SK-N-SH treated with all-trans-retinoic acid at 6 μM for 48 hours (cell line): ENCODE results near the gene DNER.

Experiments used
- ATAC-seq: fragments of 200-7000 bp; cut with Tn5 transposase; 3 replicates; pipeline ENCODE4 v1.9.1; 2020; ENCODE audit warnings: mild to moderate bottlenecking, moderate library complexity
- ARNTL ChIP-seq: fragments of 450-650 bp; formaldehyde crosslinking; IDR thresholded peaks from 2 replicates; pipeline ENCODE4 v1.5.0; 2020; ENCODE audit warnings: low read depth, mild to moderate bottlenecking, moderate library complexity, borderline replicate concordance
- BACH2 ChIP-seq: fragments of 250-450 bp; sonication (Bioruptor Pico); IDR thresholded peaks from 2 replicates; pipeline ENCODE4 v1.9.0; 2021; ENCODE audit warnings: mild to moderate bottlenecking, borderline replicate concordance
- CSDC2 ChIP-seq: fragments of 250-450 bp; sonication (Bioruptor Pico); IDR thresholded peaks from 2 replicates; pipeline ENCODE4 v1.5.0; 2020; ENCODE audit warnings: mild to moderate bottlenecking, moderate library complexity
- ESRRG ChIP-seq: fragments of 250-450 bp; sonication (Bioruptor Pico); IDR thresholded peaks from 2 replicates; pipeline ENCODE4 v1.6.1; 2021; ENCODE audit warnings: mild to moderate bottlenecking
- ISL1 ChIP-seq: fragments of 250-450 bp; sonication (Bioruptor Pico); IDR thresholded peaks from 2 replicates; pipeline ENCODE4 v2.1.2; 2022; ENCODE audit warnings: mild to moderate bottlenecking, moderate library complexity
- OSR1 ChIP-seq: fragments of 250-450 bp; sonication (Bioruptor Pico); IDR thresholded peaks from 2 replicates; pipeline ENCODE4 v1.8.0; 2022; ENCODE audit warnings: moderate library complexity, mild to moderate bottlenecking, inconsistent platforms
- PPARA ChIP-seq: fragments of 250-450 bp; sonication (Bioruptor Pico); IDR thresholded peaks from 2 replicates; pipeline ENCODE4 v1.5.0; 2020; ENCODE audit warnings: mild to moderate bottlenecking, borderline replicate concordance
- RARB ChIP-seq: fragments of 250-450 bp; sonication (Bioruptor Pico); IDR thresholded peaks from 2 replicates; pipeline ENCODE4 v1.8.0; 2021; ENCODE audit warnings: mild to moderate bottlenecking, moderate library complexity
- SNAI2 ChIP-seq: fragments of 250-450 bp; sonication (Bioruptor Pico); IDR thresholded peaks from 2 replicates; pipeline ENCODE4 v1.5.0; 2020; ENCODE audit warnings: mild to moderate bottlenecking, moderate library complexity
- TCF4 ChIP-seq: fragments of 250-450 bp; sonication (Bioruptor Pico); IDR thresholded peaks from 2 replicates; pipeline ENCODE4 v1.8.0; 2021; ENCODE audit warnings: mild to moderate bottlenecking, moderate library complexity, borderline replicate concordance
- TOX ChIP-seq: fragments of 250-450 bp; sonication (Bioruptor Pico); IDR thresholded peaks from 2 replicates; pipeline ENCODE4 v1.8.0; 2021; ENCODE audit warnings: mild to moderate bottlenecking, moderate library complexity, borderline replicate concordance
- ZC3H10 ChIP-seq: fragments of 250-450 bp; sonication (Bioruptor Pico); IDR thresholded peaks from 2 replicates; pipeline ENCODE4 v1.5.1; 2021; ENCODE audit warnings: mild to moderate bottlenecking, moderate library complexity
- ZFP3 ChIP-seq: fragments of 250-450 bp; sonication (Bioruptor Pico); IDR thresholded peaks from 2 replicates; pipeline ENCODE4 v1.5.0; 2020; ENCODE audit warnings: mild to moderate bottlenecking, moderate library complexity
- ZFP30 ChIP-seq: fragments of 450-650 bp; formaldehyde crosslinking; IDR thresholded peaks from 2 replicates; pipeline ENCODE4 v1.5.0; 2022; ENCODE audit warnings: mild to moderate bottlenecking, moderate library complexity
- ZNF565 ChIP-seq: fragments of 450-650 bp; formaldehyde crosslinking; conservative IDR thresholded peaks from 2 replicates; pipeline ENCODE4 v1.5.0; 2020; ENCODE audit warnings: low read depth, mild to moderate bottlenecking, moderate library complexity
- ZNF70 ChIP-seq: fragments of 450-650 bp; formaldehyde crosslinking; IDR thresholded peaks from 2 replicates; pipeline ENCODE4 v1.5.0; 2020; ENCODE audit warnings: mild to moderate bottlenecking, moderate library complexity
- ZNF8 ChIP-seq: fragments of 450-650 bp; formaldehyde crosslinking; IDR thresholded peaks from 2 replicates; pipeline ENCODE4 v1.5.0; 2020; ENCODE audit warnings: mild to moderate bottlenecking, moderate library complexity
- TF ChIP-seq, protein P1 (sequence below): fragments of 250-450 bp; sonication (Bioruptor Pico); IDR thresholded peaks from 2 replicates; pipeline ENCODE4 v1.8.0; 2020; ENCODE audit warnings: mild to moderate bottlenecking, moderate library complexity, borderline replicate concordance
- TF ChIP-seq, protein P2 (sequence below): fragments of 250-450 bp; sonication (Bioruptor Pico); IDR thresholded peaks from 2 replicates; pipeline ENCODE4 v1.5.1; 2021; ENCODE audit warnings: mild to moderate bottlenecking, moderate library complexity
- TF ChIP-seq, protein P3 (sequence below): fragments of 250-450 bp; sonication (Bioruptor Pico); IDR thresholded peaks from 2 replicates; pipeline ENCODE4 v1.8.0; 2021; ENCODE audit warnings: low read depth, mild to moderate bottlenecking, moderate library complexity, borderline replicate concordance
- TF ChIP-seq, protein P4 (sequence below): fragments of 250-450 bp; sonication (Bioruptor Pico); IDR thresholded peaks from 2 replicates; pipeline ENCODE4 v1.5.1; 2020; ENCODE audit warnings: low read depth, mild to moderate bottlenecking, moderate library complexity

The DNER gene

DNA sequence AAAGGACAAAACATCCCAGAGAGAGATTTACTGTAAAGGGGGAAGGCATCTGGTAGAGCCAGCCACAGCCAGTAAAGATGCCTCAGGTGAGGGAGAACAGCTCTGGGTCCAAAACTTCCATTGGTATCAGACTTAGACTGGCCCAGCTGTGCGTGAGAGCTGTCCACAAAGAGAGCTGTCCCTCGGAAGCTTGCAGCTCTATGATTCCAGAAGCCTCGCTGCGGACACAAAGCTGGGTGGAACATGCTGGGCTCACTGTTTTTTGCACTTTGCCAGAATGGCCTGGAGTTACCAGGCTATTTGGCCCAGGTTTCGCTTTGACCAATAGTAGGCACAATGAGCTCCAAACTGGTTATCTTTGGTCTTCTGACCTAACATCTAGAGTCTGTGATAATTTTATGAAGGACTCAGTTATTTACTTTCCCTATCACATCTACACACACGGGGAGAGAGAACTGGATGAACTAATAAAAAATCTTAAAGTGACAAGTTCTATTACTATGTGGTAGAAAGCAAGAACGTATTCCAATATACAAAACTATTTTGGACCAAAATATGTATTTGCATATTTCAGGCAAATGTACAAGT lies 101.9 kb downstream of the DNER start (continued):
- TF ChIP-seq RARB (CRISPR knock-in tag) (no peak), TCF4 (CRISPR knock-in tag) (no peak), ISL1 (CRISPR knock-in tag) (no peak), ZNF565 (CRISPR knock-in tag) (no peak), BACH2 (CRISPR knock-in tag) (no peak), OSR1 (no peak)
- TF ChIP-seq, all 23 proteins: peak for 0

DNA sequence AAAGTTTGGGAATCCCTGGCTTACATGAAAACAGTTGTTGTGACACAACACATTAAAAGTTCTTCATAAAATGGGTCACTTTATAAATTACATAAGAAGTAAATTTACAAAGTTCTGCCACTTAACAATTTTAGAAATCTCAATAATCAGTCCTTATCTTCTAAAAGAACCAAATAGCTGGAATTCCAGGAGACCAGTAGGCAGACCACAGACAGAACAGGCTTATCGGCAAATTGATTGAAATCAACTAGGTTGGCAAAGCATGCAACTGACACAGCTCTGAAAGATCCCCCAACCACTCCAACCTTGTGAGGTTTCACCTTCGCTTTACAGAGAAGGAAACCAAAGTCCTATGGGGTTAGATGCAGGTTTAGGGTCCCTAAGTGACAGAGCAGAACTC lies 103.0 kb downstream of the DNER start:
- no peak for ATAC-seq
- TF ChIP-seq, protein P1, sequence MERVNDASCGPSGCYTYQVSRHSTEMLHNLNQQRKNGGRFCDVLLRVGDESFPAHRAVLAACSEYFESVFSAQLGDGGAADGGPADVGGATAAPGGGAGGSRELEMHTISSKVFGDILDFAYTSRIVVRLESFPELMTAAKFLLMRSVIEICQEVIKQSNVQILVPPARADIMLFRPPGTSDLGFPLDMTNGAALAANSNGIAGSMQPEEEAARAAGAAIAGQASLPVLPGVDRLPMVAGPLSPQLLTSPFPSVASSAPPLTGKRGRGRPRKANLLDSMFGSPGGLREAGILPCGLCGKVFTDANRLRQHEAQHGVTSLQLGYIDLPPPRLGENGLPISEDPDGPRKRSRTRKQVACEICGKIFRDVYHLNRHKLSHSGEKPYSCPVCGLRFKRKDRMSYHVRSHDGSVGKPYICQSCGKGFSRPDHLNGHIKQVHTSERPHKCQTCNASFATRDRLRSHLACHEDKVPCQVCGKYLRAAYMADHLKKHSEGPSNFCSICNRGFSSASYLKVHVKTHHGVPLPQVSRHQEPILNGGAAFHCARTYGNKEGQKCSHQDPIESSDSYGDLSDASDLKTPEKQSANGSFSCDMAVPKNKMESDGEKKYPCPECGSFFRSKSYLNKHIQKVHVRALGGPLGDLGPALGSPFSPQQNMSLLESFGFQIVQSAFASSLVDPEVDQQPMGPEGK (CRISPR knock-in tag), result no peak
- TF ChIP-seq ISL1 (CRISPR knock-in tag), result peak; percentile 66

DNA sequence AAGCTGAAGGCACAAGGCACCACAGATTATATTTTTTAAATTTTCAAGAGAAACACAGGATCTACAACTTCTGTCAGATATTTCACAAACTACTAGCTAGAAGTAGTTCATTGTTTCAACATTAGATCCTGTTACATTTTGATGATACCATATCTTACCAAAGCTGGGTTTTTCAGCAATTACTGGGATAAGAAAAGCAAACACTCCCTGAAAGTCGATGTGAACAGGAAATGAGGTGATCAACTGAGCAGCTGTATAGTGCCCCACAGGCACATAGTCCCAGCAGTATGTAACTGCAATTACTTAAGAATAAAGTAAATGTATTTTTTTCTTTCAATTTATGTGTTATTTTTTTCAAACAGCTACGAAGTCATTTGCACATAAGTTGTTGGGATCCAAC lies 103.5 kb downstream of the DNER start:
- ATAC-seq, result no peak

DNA sequence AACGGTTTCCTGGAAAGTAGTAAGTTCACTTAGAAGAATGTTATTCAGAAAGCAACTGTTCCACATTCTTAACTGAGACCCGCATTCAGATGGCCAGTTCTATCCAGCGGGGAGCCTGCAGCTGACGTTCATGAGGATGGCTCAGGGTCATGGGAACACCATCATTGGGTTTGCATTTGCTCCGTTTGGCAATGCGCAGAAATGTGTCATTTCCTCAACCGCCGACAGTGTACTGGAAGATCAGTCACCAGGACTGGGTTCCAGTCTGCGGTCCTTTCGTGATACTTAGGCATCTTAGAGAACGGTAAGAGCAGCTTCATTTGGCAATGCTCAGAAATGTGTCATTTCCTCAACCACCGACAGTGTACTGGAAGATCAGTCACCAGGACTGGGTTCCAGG lies 104.0 kb downstream of the DNER start:
- no peak for ATAC-seq
- TF ChIP-seq ESRRG (no peak), ZC3H10 (CRISPR knock-in tag) (no peak), CSDC2 (CRISPR knock-in tag) (no peak), ZNF8 (CRISPR knock-in tag) (no peak), ZFP30 (CRISPR knock-in tag) (no peak), ARNTL (CRISPR knock-in tag) (no peak), ZNF70 (CRISPR knock-in tag) (no peak), RARB (CRISPR knock-in tag) (no peak), PPARA (no peak), ZNF565 (CRISPR knock-in tag) (no peak), SNAI2 (no peak), ZFP3 (CRISPR knock-in tag) (no peak), ISL1 (CRISPR knock-in tag) (no peak), TOX (CRISPR knock-in tag) (no peak)
- TF ChIP-seq, protein P2, sequence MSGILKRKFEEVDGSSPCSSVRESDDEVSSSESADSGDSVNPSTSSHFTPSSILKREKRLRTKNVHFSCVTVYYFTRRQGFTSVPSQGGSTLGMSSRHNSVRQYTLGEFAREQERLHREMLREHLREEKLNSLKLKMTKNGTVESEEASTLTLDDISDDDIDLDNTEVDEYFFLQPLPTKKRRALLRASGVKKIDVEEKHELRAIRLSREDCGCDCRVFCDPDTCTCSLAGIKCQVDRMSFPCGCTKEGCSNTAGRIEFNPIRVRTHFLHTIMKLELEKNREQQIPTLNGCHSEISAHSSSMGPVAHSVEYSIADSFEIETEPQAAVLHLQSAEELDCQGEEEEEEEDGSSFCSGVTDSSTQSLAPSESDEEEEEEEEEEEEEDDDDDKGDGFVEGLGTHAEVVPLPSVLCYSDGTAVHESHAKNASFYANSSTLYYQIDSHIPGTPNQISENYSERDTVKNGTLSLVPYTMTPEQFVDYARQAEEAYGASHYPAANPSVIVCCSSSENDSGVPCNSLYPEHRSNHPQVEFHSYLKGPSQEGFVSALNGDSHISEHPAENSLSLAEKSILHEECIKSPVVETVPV (CRISPR knock-in tag), result no peak
- TF ChIP-seq, protein P3, sequence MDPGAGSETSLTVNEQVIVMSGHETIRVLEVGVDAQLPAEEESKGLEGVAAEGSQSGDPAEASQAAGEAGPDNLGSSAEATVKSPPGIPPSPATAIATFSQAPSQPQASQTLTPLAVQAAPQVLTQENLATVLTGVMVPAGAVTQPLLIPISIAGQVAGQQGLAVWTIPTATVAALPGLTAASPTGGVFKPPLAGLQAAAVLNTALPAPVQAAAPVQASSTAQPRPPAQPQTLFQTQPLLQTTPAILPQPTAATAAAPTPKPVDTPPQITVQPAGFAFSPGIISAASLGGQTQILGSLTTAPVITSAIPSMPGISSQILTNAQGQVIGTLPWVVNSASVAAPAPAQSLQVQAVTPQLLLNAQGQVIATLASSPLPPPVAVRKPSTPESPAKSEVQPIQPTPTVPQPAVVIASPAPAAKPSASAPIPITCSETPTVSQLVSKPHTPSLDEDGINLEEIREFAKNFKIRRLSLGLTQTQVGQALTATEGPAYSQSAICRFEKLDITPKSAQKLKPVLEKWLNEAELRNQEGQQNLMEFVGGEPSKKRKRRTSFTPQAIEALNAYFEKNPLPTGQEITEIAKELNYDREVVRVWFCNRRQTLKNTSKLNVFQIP (CRISPR knock-in tag), result no peak
- TF ChIP-seq, protein P4, sequence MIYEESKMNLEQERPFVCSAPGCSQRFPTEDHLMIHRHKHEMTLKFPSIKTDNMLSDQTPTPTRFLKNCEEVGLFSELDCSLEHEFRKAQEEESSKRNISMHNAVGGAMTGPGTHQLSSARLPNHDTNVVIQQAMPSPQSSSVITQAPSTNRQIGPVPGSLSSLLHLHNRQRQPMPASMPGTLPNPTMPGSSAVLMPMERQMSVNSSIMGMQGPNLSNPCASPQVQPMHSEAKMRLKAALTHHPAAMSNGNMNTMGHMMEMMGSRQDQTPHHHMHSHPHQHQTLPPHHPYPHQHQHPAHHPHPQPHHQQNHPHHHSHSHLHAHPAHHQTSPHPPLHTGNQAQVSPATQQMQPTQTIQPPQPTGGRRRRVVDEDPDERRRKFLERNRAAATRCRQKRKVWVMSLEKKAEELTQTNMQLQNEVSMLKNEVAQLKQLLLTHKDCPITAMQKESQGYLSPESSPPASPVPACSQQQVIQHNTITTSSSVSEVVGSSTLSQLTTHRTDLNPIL (CRISPR knock-in tag), result no peak

More for the DNA sequence above, 103.5 kb downstream of the DNER start:
- TF ChIP-seq RARB (CRISPR knock-in tag), result no peak

DNA sequence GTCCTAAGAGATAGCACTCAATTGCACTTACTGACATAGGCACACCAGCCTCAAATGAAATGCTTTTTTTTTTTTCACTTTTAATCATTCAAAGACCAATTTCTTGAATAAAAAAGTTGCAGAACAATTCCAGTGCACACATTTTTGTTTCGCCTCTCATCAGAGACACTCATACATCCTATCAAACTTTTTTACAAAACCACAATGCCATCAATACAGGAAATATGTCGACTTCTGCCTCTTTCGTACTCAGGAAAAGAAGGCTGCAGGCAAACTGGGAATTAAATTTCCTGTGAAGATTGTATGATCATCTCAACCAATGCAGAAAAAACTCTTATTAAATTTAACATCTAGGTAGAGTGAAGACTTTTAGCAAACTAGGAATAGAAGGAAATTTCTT lies 112.4 kb downstream of the DNER start:
- TF ChIP-seq TCF4 (CRISPR knock-in tag) (no peak), CSDC2 (CRISPR knock-in tag) (no peak), TOX (CRISPR knock-in tag) (no peak), PPARA (no peak), ZNF565 (CRISPR knock-in tag) (no peak), ZNF70 (CRISPR knock-in tag) (no peak), BACH2 (CRISPR knock-in tag) (no peak)
- no peak for ATAC-seq
